Astrocyte (in vitro differentiated cells and primary cell): ENCODE data around the gene SEC14L3. TPM values are rescaled to one million over a fixed set of nuclear protein-coding genes. Genes with fewer than 3 reads are reported as not detected.

ENCODE experiments used
- DNase-seq: peaks from one replicate; pipeline ENCODE4 v3.0.0-alpha.2; 2010; ENCODE audit warnings: low read depth
- FAIRE-seq: peaks from 2 replicates; lab custom pipeline; 2011; peaks lifted over from hg19 to GRCh38; lab: Jason Lieb, UNC
- H2AFZ ChIP-seq: 2 replicates; pipeline ENCODE4 v1.6.0; 2012; ENCODE audit warnings: low read depth, low read length, inconsistent platforms
- H3K27ac ChIP-seq: 2 replicates; pipeline ENCODE4 v1.5.1; 2011; ENCODE audit warnings: low read depth, low read length, inconsistent platforms
- H3K27me3 ChIP-seq: 2 replicates; pipeline ENCODE4 v1.6.0; 2011; ENCODE audit warnings: low read length, inconsistent platforms; ENCODE audit not compliant: insufficient read depth
- H3K36me3 ChIP-seq: 2 replicates; pipeline ENCODE4 v1.5.1; 2011; ENCODE audit warnings: low read length, inconsistent platforms; ENCODE audit not compliant: insufficient read depth
- H3K4me1 ChIP-seq: 2 replicates; pipeline ENCODE4 v1.5.1; 2011; ENCODE audit warnings: low read length, inconsistent platforms; ENCODE audit not compliant: insufficient read depth
- H3K4me2 ChIP-seq: 2 replicates; pipeline ENCODE4 v1.6.0; 2012; ENCODE audit warnings: low read length, inconsistent platforms
- H3K4me3 ChIP-seq: 2 replicates; pipeline ENCODE4 v1.5.1; 2011; ENCODE audit warnings: low read depth, mild to moderate bottlenecking, low read length, inconsistent platforms; ENCODE audit not compliant: insufficient read depth
- H3K79me2 ChIP-seq: 2 replicates; pipeline ENCODE4 v1.6.0; 2012; ENCODE audit warnings: mild to moderate bottlenecking, low read length, inconsistent platforms; ENCODE audit not compliant: insufficient read depth
- H3K9ac ChIP-seq: 2 replicates; pipeline ENCODE4 v1.6.0; 2012; ENCODE audit warnings: mild to moderate bottlenecking, low read length, inconsistent platforms
- H3K9me3 ChIP-seq: 2 replicates; pipeline ENCODE4 v1.5.1; 2012; ENCODE audit warnings: low read depth, mild to moderate bottlenecking, low read length, inconsistent platforms; ENCODE audit not compliant: insufficient read depth
- H4K20me1 ChIP-seq: 2 replicates; pipeline ENCODE4 v1.6.0; 2012; ENCODE audit warnings: low read length, inconsistent platforms; ENCODE audit not compliant: insufficient read depth
- H3K27ac Mint-ChIP-seq: one replicate; pipeline ENCODE4 v1.8.0; 2021; ENCODE audit warnings: mild to moderate bottlenecking, mixed read lengths; ENCODE audit not compliant: unreplicated experiment
- H3K27me3 Mint-ChIP-seq: one replicate; pipeline ENCODE4 v1.8.0; 2021; ENCODE audit warnings: low read depth, mixed read lengths; ENCODE audit not compliant: unreplicated experiment
- H3K36me3 Mint-ChIP-seq: one replicate; pipeline ENCODE4 v1.8.0; 2021; ENCODE audit warnings: low read depth, mixed read lengths; ENCODE audit not compliant: unreplicated experiment
- H3K4me1 Mint-ChIP-seq: one replicate; pipeline ENCODE4 v1.8.0; 2021; ENCODE audit warnings: low read depth, mixed read lengths; ENCODE audit not compliant: unreplicated experiment
- H3K4me3 Mint-ChIP-seq: one replicate; pipeline ENCODE4 v1.8.0; 2021; ENCODE audit warnings: mild to moderate bottlenecking, moderate library complexity, mixed read lengths; ENCODE audit not compliant: unreplicated experiment
- H3K9me3 Mint-ChIP-seq: one replicate; pipeline ENCODE4 v1.8.0; 2021; ENCODE audit warnings: mild to moderate bottlenecking, mixed read lengths; ENCODE audit not compliant: unreplicated experiment
- EZH2 ChIP-seq: IDR thresholded peaks from 2 replicates; pipeline ENCODE4 v1.6.1; 2012; ENCODE audit warnings: mild to moderate bottlenecking, low read length, inconsistent platforms; ENCODE audit not compliant: insufficient read depth
- total RNA-seq: library from RNA; stranded (reverse); gene quantifications from 2 replicates; pipeline ENCODE4 v1.2.1, GENCODE V29; 2021
- TF ChIP-seq, protein P1 (sequence below): IDR thresholded peaks from 2 replicates; pipeline ENCODE4 v1.5.1; 2011; ENCODE audit warnings: low read depth, mild to moderate bottlenecking, inconsistent platforms, low read length, moderate library complexity; ENCODE audit not compliant: insufficient read depth

SEC14L3 gene
- total RNA-seq, 1 donor from 2014 or later = not detected

DNA sequence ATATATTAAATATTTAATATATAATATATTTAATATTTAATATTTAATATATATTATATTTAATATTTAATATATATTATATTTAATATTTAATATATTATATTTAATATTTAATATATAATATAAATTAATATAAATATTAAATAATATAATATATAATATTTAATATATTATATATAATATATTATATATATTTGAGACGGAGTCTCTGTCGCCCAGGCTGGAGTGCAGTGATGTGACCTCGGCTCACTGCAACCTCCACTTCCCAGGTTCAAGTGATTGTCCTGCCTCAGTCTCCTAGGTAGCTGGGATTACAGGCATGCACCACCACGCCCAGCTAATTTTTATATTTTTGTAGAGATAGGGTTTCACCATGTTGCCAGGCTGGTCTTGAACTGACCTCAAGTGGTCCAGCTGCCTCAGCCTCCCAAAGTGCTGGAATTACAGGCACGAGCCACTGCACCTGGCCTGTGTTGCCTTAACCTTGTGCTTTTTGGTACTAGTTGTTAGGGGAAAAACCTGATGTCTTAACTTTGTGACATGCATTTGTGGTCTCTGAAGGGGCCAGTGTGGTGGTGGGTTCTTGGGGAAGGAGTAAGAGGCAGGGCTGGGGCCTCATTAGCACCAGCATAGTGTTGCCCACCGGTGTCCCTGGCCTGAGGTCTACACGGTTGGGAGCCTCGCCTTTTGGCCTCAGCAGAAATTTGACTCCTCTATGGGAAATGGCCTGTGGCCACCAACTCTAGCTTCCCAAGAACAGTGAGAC is 16.6 kb downstream of the SEC14L3 start:
- FAIRE-seq (no peak), DNase-seq (no peak)
- no peaks in the 10 kb centered on the region for H3K79me2 ChIP-seq
- H2AFZ ChIP-seq = no peak overlapping the region
- no peaks in the 10 kb centered on the region for H3K36me3 ChIP-seq
- H3K27me3 ChIP-seq = no peaks in the 10 kb centered on the region
- Mint-ChIP-seq H3K9me3 (no peaks in the 10 kb centered on the region), H3K4me3 (no peak overlapping the region), H3K4me1 (no peaks in the 10 kb centered on the region), H3K27me3 (peaks cover 11% of the 10 kb centered on the region), H3K27ac (no peak overlapping the region), H3K36me3 (no peaks in the 10 kb centered on the region)
- TF ChIP-seq, protein P1, sequence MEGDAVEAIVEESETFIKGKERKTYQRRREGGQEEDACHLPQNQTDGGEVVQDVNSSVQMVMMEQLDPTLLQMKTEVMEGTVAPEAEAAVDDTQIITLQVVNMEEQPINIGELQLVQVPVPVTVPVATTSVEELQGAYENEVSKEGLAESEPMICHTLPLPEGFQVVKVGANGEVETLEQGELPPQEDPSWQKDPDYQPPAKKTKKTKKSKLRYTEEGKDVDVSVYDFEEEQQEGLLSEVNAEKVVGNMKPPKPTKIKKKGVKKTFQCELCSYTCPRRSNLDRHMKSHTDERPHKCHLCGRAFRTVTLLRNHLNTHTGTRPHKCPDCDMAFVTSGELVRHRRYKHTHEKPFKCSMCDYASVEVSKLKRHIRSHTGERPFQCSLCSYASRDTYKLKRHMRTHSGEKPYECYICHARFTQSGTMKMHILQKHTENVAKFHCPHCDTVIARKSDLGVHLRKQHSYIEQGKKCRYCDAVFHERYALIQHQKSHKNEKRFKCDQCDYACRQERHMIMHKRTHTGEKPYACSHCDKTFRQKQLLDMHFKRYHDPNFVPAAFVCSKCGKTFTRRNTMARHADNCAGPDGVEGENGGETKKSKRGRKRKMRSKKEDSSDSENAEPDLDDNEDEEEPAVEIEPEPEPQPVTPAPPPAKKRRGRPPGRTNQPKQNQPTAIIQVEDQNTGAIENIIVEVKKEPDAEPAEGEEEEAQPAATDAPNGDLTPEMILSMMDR = no peak
- no peak for TF ChIP-seq EZH2
- no peaks in the 10 kb centered on the region for H4K20me1 ChIP-seq
- H3K9me3 ChIP-seq = peaks cover 3% of the 10 kb centered on the region
- no peak overlapping the region for H3K9ac ChIP-seq
- no peak overlapping the region for H3K4me2 ChIP-seq
- H3K4me1 ChIP-seq = no peaks in the 10 kb centered on the region
- no peak overlapping the region for H3K27ac ChIP-seq
- no peak overlapping the region for H3K4me3 ChIP-seq

DNA sequence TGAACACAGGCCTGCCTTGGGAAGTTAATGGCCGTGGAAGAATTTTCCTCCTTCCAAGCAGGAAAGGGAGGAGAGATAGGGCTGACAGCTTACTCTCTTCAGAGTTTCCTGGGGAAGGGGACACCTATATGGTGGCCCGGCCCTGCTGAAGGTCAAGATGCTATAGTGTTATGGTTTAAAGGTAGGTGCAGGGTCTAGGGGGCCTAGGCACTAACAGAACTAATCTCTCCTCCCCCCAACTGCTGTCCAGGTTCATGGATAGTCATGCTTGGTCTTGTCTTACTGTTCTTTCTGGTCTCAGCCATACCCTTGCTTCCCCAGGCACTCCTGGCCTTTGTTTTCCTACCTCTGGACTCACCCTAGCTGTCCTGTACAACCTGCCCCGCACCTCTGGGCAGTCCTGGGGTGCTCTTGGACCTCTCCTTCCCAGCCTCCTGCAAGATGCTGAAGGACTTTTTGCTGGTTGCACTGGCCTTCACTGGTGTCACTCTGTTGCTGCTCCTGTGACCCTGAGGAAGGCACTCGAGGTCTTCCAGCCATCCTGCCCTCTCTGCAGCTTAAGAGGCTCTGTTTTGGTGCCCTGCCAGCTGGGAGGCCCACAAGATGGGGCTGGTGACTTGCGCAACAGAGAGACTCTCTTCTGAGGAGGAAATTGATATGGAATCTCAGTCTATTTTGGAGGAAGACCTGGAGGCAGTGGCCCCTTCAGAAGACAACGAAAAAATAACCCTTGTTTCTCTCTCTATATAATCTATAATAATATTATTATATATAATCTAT is 17.9 kb downstream of the SEC14L3 start:
- no peaks in the 10 kb centered on the region for H3K36me3 ChIP-seq
- H3K4me1 Mint-ChIP-seq = no peaks in the 10 kb centered on the region
- no peaks in the 10 kb centered on the region for H3K27me3 ChIP-seq
- no peaks in the 10 kb centered on the region for H3K36me3 Mint-ChIP-seq
- TF ChIP-seq EZH2 = no peak
- TF ChIP-seq, protein P1 = no peak
- H2AFZ ChIP-seq = no peak overlapping the region
- FAIRE-seq (no peak), DNase-seq (no peak)
- peaks cover 3% of the 10 kb centered on the region for H3K9me3 ChIP-seq
- no peaks in the 10 kb centered on the region for H4K20me1 ChIP-seq
- no peak overlapping the region for H3K27ac ChIP-seq
- H3K9ac ChIP-seq = no peak overlapping the region
- H3K27me3 Mint-ChIP-seq = peaks cover 15% of the 10 kb centered on the region
- H3K4me3 ChIP-seq = no peak overlapping the region
- no peak overlapping the region for H3K4me2 ChIP-seq
- no peak overlapping the region for H3K27ac Mint-ChIP-seq
- no peaks in the 10 kb centered on the region for H3K4me1 ChIP-seq
- no peaks in the 10 kb centered on the region for H3K79me2 ChIP-seq
- no peak overlapping the region for H3K4me3 Mint-ChIP-seq
- no peaks in the 10 kb centered on the region for H3K9me3 Mint-ChIP-seq
